ENCODE results near the gene C20orf204. TPM values are rescaled to one million over a fixed set of nuclear protein-coding genes. Genes with fewer than 3 reads are reported as not detected.

The C20orf204 gene
- total RNA-seq, 4 donors from 2014 or later, result 0.40 to 1.6 (median 0.58) TPM; not detected in 1

DNA sequence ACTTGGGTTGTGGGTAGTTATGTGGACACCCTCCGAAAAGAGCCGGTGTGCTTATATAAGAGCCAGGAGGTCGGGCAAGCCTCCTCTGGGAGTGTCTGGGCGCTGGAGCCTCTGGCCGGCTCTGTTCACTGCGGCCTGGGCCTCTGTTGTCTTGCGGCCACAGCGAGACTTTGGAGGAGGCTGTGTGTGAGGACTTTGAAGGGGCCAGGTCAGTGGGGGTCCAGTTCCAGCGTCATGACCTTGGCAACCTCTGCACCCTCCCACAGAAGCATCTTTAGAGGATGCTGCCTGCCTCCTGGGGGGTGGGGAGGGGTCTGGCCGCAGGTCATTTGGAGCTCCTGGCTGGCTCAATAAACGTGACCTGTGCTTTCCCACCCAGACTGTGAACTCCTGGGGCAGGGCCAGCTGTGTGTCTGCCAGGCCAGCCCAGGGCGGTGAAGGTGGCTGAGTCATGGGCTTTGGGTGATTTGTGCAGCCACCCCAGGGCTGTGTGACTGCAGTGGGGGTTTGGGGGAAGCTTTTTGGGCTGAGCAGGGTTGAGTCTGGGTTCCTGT, 28.2 kb downstream of the C20orf204 start:
- TF ChIP-seq POLR2AphosphoS5 (IDR thresholded peaks at IDR 0.05), result no peak
- no peak for TF ChIP-seq POLR2A (IDR thresholded peaks at IDR 0.05)
- TF ChIP-seq, protein P1, sequence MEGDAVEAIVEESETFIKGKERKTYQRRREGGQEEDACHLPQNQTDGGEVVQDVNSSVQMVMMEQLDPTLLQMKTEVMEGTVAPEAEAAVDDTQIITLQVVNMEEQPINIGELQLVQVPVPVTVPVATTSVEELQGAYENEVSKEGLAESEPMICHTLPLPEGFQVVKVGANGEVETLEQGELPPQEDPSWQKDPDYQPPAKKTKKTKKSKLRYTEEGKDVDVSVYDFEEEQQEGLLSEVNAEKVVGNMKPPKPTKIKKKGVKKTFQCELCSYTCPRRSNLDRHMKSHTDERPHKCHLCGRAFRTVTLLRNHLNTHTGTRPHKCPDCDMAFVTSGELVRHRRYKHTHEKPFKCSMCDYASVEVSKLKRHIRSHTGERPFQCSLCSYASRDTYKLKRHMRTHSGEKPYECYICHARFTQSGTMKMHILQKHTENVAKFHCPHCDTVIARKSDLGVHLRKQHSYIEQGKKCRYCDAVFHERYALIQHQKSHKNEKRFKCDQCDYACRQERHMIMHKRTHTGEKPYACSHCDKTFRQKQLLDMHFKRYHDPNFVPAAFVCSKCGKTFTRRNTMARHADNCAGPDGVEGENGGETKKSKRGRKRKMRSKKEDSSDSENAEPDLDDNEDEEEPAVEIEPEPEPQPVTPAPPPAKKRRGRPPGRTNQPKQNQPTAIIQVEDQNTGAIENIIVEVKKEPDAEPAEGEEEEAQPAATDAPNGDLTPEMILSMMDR (IDR thresholded peaks at IDR 0.05), result no peak
- no peak for TF ChIP-seq EP300 (IDR thresholded peaks at IDR 0.05)
- ATAC-seq, result no peak
- Histone ChIP-seq H3K9me3 (no peaks in the 10 kb centered on the region), H3K4me1 (peaks cover 0 to 46% (median 21%) of the 10 kb centered on the region in 3 donors), H3K36me3 (peaks cover 0 to 9% of the 10 kb centered on the region in 2 donors), H3K27ac (peak overlapping the region in 3 of 4 donors; percentile 85 to 92 (median 89)), H3K27me3 (no peaks in the 10 kb centered on the region), H3K4me3 (peak overlapping the region; percentile 80 to 96)
- WGBS, 2 donors (ENCODE audit: low coverage in 1 of 2), result 0% methylated on average over 3 of the region's 12 CpGs; no CpG with 5 or more reads in 1 of the 2 donors

DNA sequence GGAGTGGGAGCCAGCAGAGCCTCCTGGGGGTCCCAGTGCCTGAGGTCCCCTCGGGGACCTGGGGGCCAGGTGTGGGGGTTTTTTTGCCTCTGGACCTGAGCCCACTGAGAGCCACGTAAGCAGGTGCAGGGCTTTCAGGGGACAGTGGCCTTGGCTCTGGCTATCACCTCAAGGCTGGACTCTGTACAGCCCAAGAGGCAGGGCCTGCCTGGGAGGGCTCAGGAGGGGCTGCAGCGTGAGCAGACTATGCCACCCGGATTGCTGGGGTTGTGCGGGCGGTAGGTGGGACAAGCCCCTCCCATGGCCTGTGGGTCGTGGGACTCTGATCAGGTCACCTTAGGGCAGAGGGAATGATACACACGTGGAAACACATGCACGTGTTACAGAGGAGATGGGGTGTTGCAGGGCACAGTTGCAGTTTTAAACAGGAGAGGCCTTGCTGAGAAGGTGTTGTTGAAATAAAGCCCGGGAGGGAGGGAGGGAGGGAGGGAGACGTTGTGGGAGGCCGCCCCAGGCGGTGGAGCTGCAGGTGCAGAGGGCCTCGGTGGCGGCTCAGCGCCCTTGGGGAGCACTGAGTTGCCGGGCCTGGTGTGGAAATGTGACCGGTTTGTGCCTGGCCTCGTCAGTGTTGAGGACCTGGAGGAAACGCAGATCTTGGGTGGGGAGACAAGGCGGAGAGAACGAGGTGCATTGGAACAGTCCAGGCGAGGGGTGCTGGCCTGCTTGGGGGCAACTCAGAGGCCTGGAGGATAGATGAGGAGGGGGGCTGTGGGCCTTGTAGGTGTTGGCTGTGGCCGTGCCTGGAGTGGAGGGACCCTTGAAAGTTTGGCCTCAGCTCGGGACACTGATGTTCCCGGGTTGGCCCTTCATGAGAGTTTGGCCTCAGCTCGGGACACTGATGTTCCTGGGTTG, 29.3 kb downstream of the C20orf204 start:
- ATAC-seq, result no peak
- WGBS, 2 donors (ENCODE audit: low coverage in 1 of 2), result 40% methylated on average over 18 of the region's 27 CpGs; no CpG with 5 or more reads in 1 of the 2 donors
- Histone ChIP-seq H3K4me1 (peaks cover 0 to 46% (median 21%) of the 10 kb centered on the region in 3 donors), H3K36me3 (peaks cover 0 to 14% of the 10 kb centered on the region in 2 donors), H3K27ac (no peak overlapping the region), H3K27me3 (no peaks in the 10 kb centered on the region), H3K9me3 (no peaks in the 10 kb centered on the region), H3K4me3 (no peak overlapping the region)
- TF ChIP-seq, protein P1 (IDR thresholded peaks at IDR 0.05), result no peak
- TF ChIP-seq EP300 (IDR thresholded peaks at IDR 0.05), result no peak
- no peak for TF ChIP-seq POLR2AphosphoS5 (IDR thresholded peaks at IDR 0.05)
- no peak for TF ChIP-seq POLR2A (IDR thresholded peaks at IDR 0.05)

GRCh38 chr20:64065974-64066343, 30.0 kb downstream of the C20orf204 start:
- no peak overlapping the region for H3K27ac ChIP-seq
- no peak overlapping the region for H3K4me3 ChIP-seq
- H3K4me1 ChIP-seq, result peaks cover 0 to 46% (median 21%) of the 10 kb centered on the region in 3 donors
- ATAC-seq, result no peak
- no peaks in the 10 kb centered on the region for H3K9me3 ChIP-seq
- TF ChIP-seq POLR2AphosphoS5 (IDR thresholded peaks at IDR 0.05) (no peak), EP300 (IDR thresholded peaks at IDR 0.05) (no peak), POLR2A (IDR thresholded peaks at IDR 0.05) (no peak)
- TF ChIP-seq, protein P1 (IDR thresholded peaks at IDR 0.05), result no peak
- H3K27me3 ChIP-seq, result no peaks in the 10 kb centered on the region
- WGBS, 2 donors (ENCODE audit: low coverage in 1 of 2), result no CpG with 5 or more reads among the region's 5 CpGs
- H3K36me3 ChIP-seq, result peaks cover 0 to 20% of the 10 kb centered on the region in 2 donors

- WGBS, 2 donors (ENCODE audit: low coverage in 1 of 2), result 49 to 67% methylated on average over 2 to 3 of the region's 6 CpGs
- Histone ChIP-seq H3K4me3 (no peak overlapping the region), H3K27me3 (no peaks in the 10 kb centered on the region), H3K27ac (no peak overlapping the region), H3K4me1 (peaks cover 0 to 44% (median 20%) of the 10 kb centered on the region in 3 donors), H3K36me3 (peaks cover 0 to 30% of the 10 kb centered on the region in 2 donors), H3K9me3 (no peaks in the 10 kb centered on the region)
- TF ChIP-seq EP300 (IDR thresholded peaks at IDR 0.05) (no peak), POLR2A (IDR thresholded peaks at IDR 0.05) (no peak), POLR2AphosphoS5 (IDR thresholded peaks at IDR 0.05) (no peak)
- TF ChIP-seq, protein P1 (IDR thresholded peaks at IDR 0.05), result no peak
- ATAC-seq, result no peak
These were observed 31.1 kb downstream of the C20orf204 start for GRCh38 chr20:64067005-64067632.
